GM23338 (cell line): ENCODE data around the gene PLEK. TPM values are rescaled to one million over a fixed set of nuclear protein-coding genes. Genes with fewer than 3 reads are reported as not detected.

Experiments used
- CREB1 ChIP-seq: fragments of 250-450 bp; sonication (Bioruptor Pico); IDR thresholded peaks from 2 replicates; pipeline ENCODE4 v1.5.0; 2020; ENCODE audit warnings: low read depth, mild to moderate bottlenecking, moderate library complexity
- ETS1 ChIP-seq: IDR thresholded peaks from 2 replicates; pipeline ENCODE4 v1.6.1; 2016; ENCODE audit warnings: antibody characterized with exemption
- JUNB ChIP-seq: IDR thresholded peaks from one replicate; pipeline ENCODE4 v1.6.1; 2016; ENCODE audit warnings: antibody characterized with exemption; ENCODE audit not compliant: unreplicated experiment
- POLR2AphosphoS5 ChIP-seq: IDR thresholded peaks from 2 replicates; pipeline ENCODE4 v1.6.1; 2016; ENCODE audit warnings: antibody characterized with exemption, low read depth
- REST ChIP-seq: IDR thresholded peaks from one replicate; pipeline ENCODE4 v1.6.1; 2018; ENCODE audit warnings: antibody characterized with exemption; ENCODE audit not compliant: unreplicated experiment
- ZNF114 ChIP-seq: fragments of 250-450 bp; sonication (Bioruptor Pico); IDR thresholded peaks from 2 replicates; pipeline ENCODE4 v1.5.0; 2020; ENCODE audit warnings: mild to moderate bottlenecking, moderate library complexity
- ZNF331 ChIP-seq: fragments of 250-450 bp; sonication (Bioruptor Pico); IDR thresholded peaks from 2 replicates; pipeline ENCODE4 v1.5.0; 2020; ENCODE audit warnings: low read depth, mild to moderate bottlenecking, moderate library complexity
- ZNF462 ChIP-seq: fragments of 250-450 bp; sonication (Bioruptor Pico); IDR thresholded peaks from 2 replicates; pipeline ENCODE4 v1.5.0; 2020; ENCODE audit warnings: mild to moderate bottlenecking, moderate library complexity
- polyA plus RNA-seq: library from polyadenylated mRNA; unstranded; fragments of >200 nt; fragmentation: Nextera tagmentation; extraction: Ambion mirVana; gene quantifications from 2 replicates; pipeline ENCODE4 v1.2.1, GENCODE V29; 2016
- total RNA-seq: library from RNA; depleted of rRNA; stranded (reverse); fragments of >200 nt; shearing (Covaris generic); gene quantifications from 2 replicates; pipeline ENCODE4 v1.2.3, GENCODE V29; 2014

Gene PLEK
- total and polyA plus RNA-seq, 2 experiments from 2014 or later: 0.06 TPM; not detected in 1

- no peak for TF ChIP-seq ZNF462 (CRISPR knock-in tag)
- no peak for TF ChIP-seq ETS1
- TF ChIP-seq CREB1 (CRISPR knock-in tag): no peak
- no peak for TF ChIP-seq REST
- no peak for TF ChIP-seq ZNF331
- no peak for TF ChIP-seq JUNB
- no peak for TF ChIP-seq POLR2AphosphoS5
- no peak for TF ChIP-seq ZNF114 (CRISPR knock-in tag)
These were observed 50.4 kb downstream of the PLEK start (continued) for GRCh38 chr2:68415521-68415920.
